Measurements from ENCODE around the gene EML1.

GRCh38 chr14:99749763-99750715, 43.2 kb upstream of the EML1 start:
- TF ChIP-seq CTCF (conservative IDR thresholded peaks at IDR 0.05; ENCODE audit: low read depth, low read length), result no peak
- TF ChIP-seq EZH2phosphoT487 (IDR thresholded peaks at IDR 0.05; ENCODE audit: borderline replicate concordance, low read length), result no peak

All from PC-3 (cell line).